GM19025 (cell line): Measurements from ENCODE around the gene CYLD.

Source experiments
- ATAC-seq: cut with Tn5 transposase; IDR thresholded peaks from one replicate; pipeline ENCODE4 v1.9.1; 2021; ENCODE audit warnings: mild to moderate bottlenecking, low read depth, moderate library complexity; ENCODE audit not compliant: unreplicated experiment

CYLD gene

DNA sequence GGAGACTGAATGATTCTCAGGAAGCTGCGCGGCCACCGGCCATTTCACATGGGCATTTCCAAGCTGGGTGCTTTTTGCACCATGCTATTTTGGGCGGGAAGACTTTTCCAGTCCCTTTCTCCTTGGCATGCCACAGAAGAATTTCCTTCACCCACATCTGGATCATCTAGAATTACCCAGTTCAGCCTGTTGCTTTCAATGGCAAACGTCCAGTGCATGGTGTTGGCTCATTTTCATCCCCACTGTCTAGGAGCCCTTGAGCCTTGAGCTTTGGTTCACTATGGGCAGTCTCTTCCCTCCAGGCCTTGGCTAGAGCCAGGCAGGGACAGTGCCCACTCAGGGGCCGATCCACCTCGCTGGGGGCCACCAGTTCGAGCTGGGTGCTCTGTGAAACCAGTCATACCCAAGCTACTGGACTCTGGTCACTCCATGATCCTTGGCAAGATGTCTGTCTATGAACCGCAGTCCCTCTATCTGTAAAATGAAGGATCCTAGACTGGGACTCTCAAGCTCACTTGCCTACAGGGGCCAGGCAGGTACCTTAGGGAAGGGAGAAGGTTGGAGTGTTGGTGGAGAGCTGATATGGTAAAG is 71.1 kb downstream of the CYLD start:
- no peak for ATAC-seq

GRCh38 chr16:50814052-50814451 is 72.2 kb downstream of the CYLD start:
- no peak for ATAC-seq

GRCh38 chr16:50814541-50814940 is 72.7 kb downstream of the CYLD start:
- no peak for ATAC-seq

GRCh38 chr16:50815382-50815781 is 73.5 kb downstream of the CYLD start:
- ATAC-seq = no peak

DNA sequence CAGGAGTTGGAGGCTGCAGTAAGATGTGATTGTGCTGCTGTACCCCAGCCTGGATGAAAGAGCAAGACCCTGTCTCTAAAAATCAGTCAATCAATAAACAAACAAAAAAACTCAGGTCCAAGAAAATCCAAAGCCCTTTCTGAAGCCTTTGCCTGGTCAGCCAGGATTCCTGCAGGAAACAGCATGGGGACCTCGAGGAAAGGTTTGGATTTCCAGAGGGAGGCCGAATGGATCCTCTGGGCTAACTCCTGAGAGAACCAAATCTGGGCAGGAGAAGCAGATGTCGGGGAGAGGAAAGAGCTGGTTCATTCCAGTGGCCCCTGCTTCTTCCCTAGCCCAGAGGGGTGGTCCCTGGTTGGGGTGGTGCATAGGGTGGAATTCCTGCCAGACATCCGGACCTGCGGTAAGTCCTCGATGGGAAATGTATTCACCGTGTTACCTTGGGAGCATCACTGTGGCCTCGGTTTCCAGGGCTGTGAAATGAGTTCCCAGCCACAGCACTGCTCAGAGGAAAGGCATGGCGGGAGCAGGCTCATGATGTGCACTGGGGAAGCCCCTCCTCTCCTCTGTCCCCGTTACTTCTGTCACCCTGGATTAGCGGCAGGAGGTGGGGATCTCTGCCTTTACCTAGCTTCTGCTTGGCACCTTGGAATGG is 75.1 kb downstream of the CYLD start:
- ATAC-seq = no peak

DNA sequence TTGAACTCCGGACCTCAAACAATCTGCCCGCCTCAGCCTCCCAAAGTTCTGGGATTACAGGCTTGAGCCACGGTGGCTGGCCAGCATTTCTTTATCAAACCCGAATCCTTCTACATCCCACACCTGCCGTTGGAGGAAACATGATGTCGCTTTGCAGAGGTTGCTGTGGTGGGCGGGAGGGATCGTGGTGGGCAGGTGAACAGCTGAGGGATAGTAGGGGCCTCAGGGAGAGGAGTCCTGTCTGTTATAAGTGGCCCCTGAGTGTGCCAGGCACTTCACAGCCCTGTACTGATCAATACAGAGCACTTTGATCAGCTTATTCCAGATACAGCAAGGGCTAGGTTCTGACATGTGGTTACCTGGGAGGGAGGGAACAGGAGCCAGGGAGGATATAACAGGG is 76.5 kb downstream of the CYLD start:
- ATAC-seq = no peak

GRCh38 chr16:50819706-50820105 is 77.8 kb downstream of the CYLD start:
- no peak for ATAC-seq

GRCh38 chr16:50820225-50820624 is 78.3 kb downstream of the CYLD start:
- no peak for ATAC-seq

GRCh38 chr16:50821586-50821985 is 79.7 kb downstream of the CYLD start:
- ATAC-seq = no peak

GRCh38 chr16:50822671-50823070 is 80.8 kb downstream of the CYLD start:
- ATAC-seq = no peak

DNA sequence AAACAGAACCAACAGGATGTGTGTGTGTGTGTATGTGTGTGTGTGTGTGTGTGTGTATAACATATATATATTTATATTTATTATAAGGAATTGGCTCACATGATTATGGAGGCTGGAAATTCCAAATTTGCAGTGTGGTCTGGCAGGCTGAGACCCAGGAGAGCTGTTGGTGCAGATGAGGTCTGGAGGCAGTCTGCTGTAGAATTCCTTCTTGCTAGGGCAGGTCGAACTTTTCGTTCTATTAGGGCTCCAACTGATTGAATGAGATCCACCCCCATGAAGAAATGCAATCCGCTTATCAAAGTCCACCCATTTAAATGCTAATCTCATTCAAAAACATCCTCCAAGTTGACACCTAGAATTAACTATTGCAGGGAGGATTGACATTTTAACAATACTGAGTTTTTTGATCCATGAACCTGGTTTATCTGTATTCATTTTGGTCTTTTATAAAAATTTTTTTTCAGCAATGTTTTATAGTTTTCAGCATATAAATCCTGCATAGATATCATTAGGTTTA is 85.0 kb downstream of the CYLD start:
- no peak for ATAC-seq

GRCh38 chr16:50828164-50828702 is 86.3 kb downstream of the CYLD start:
- ATAC-seq = no peak

DNA sequence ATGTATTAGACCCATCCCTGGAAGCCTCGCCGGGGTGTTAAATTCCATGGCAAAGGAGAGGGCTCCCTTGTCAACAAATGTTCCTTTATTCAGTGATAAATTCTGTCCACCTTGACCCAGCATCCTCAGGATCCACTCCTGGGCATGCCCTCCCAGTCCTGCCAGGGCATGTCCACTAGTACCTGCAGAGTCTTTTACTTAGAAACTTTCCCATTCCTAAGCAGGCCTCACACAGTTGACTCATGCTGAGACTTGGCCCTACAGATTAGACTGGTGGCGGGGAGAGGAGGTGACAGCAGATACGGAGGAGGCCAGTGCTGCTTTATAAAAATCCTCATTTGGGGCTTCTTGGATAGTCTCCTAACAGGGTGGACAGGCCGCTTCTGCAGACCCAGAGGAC is 88.8 kb downstream of the CYLD start:
- ATAC-seq = no peak

DNA sequence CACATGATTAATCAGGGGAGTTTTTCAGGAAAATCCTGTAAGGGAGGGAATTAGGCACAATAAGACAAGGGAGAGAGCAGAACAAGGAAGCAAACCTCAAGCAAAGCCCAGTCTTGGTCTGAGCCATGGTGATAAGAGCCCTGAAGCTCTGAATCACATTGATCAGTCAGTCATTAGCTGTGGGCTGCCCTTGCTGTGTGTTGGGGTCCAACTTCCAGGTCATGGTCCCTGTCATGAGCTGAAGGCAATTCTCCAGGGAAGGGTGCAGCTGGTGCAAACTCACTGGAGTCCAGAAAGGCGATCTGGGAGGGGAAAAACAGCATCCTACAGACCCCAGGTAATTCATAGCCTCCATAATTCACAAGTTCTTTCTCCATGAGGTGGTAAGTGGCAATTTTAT is 89.9 kb downstream of the CYLD start:
- ATAC-seq = no peak

DNA sequence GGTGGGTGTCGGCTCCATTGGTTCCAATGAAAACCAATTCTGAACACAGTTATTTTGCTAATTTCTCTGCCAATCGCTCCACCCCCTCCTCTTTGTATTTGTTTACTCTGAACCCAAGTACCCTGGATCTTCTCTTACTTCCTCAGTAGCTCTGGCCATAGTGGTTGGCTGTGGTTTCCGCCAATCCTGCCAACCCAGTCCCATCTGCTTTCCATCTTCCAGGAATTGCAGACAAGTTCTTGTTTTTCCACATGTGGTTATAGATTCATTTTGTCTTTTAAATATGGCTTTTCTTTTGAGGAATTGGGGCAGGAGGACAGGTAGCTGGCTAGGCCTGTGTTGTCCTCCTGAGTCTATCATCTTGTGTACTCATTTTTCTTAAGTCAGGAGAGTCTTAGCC is 92.0 kb downstream of the CYLD start:
- ATAC-seq = no peak

DNA sequence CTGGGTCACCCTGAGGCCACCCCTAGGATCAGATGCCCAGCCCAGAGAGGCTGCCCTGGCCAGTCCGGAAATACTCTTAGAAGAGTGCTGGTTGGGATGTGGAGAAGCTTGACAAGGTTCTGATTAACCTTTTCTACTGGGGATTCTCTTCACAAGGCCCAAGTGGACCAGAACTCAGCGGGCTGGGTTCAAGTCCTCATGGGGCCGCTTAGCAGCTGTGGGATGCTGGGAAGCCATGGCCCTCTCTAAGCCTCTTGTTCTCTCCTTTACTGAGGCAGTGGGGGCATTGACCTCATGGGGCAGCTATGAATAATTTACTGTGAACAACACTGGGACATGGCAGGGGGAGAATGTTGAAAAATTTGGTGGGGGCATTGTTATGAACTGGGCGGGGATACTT is 92.8 kb downstream of the CYLD start:
- no peak for ATAC-seq

DNA sequence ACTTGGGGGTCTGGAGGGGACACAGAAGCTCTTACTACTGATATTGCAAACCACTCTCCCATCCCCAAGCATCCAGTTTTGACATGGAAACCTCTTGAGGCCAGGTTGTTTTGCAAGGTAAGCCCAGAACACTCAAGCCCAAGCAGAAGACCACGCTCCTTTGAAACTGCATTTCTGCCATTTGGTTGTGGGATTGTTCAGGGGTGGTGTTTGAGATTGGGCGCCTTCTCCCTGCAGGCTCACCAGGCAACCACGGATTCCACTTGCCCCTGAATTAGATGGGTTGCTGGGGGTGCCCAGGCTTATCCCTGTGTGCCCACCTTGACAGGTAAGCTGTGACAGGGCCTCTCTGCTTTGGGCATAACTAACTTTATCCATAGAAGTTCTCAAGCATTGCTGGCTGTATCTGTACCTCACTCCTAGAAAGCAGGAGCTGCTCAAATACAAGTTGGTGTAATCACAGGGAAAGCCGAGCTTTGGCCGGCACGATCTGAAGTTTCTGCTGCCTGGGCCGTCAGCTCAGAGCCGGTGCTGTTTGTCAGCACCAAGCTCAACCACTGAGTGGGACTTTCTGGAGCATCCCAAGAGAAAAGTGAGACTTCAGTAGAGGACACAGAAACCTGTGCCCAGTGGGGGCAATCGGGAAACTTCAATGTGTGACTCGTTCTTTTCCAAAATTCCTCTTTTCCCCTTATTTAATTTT is 93.6 kb downstream of the CYLD start:
- no peak for ATAC-seq

DNA sequence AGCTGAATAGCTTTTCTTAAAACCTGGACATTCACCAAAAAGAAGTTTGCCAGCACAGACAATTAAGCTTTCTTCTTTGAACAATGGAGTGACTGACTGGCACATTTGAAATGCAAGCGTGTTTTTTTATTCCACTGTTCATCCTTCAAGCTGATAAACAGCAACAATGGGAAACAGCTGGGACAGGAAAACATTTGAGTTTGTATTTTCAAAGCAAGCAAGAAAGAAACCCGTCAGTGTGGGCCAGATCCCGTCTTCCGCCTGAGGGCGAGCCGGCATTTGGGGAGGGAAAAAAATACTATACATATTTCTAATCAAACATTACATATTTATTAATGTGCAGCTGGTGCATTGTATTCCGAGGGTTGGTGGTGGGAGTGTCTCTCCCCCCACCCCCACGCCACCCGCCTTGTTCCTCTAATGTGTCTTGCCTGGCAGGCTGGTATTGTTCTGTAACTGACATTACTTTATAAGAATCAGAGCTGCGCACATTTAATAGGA is 94.3 kb downstream of the CYLD start:
- no peak for ATAC-seq

DNA sequence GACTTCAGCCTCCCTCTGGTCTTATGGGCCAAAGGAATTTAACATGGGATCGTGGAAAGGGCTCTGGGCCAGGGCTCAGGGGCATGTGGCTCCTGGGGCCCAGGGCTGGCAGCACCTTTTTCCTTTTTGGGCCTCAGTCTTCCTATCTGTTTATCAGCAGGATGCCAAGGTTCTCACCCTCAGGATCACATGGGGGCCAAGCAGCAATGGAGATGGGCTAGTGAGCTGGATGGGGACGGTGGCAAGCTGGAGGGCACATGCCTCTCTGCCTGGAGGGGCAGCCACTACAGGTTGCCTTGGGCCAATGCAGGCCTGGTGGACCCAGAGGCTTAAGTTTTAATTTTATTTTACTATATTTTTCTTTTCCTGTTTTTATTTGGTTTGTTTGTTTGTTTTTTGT is 95.4 kb downstream of the CYLD start:
- no peak for ATAC-seq

DNA sequence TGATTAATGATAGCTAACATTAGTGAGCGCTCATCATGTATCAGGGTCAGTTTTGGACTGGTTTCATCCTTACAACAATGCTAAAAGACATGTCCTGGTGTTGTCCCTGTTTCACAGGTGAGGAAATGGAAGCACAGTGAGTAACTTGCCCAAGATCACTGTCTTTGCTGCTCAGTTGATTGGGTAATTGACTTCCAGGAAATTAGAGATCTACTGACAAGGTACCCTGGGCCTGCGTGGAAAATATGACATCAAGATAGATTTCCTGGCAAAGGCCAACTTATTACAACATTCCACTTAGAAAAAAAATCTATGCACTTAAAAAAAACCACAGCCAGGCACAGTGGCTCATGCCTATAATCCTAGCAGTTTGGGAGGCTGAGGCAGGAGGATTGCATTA is 96.3 kb downstream of the CYLD start:
- ATAC-seq = no peak

GRCh38 chr16:50838885-50839284 is 97.0 kb downstream of the CYLD start:
- no peak for ATAC-seq
